B cell (primary cell): ENCODE measurements around the gene IFNLR1.

Experiments used
- EZH2 ChIP-seq: IDR thresholded peaks from 2 replicates; pipeline ENCODE4 v1.6.1; 2012; ENCODE audit warnings: borderline replicate concordance, low read depth, mild to moderate bottlenecking, moderate library complexity, low read length; ENCODE audit not compliant: insufficient read depth, poor library complexity, severe bottlenecking
- TF ChIP-seq, protein P1 (sequence below): fragments of 200-600 bp; IDR thresholded peaks from one replicate; pipeline ENCODE4 v1.8.0; 2022; ENCODE audit warnings: antibody characterized with exemption, mild to moderate bottlenecking

- TF ChIP-seq, protein P1, sequence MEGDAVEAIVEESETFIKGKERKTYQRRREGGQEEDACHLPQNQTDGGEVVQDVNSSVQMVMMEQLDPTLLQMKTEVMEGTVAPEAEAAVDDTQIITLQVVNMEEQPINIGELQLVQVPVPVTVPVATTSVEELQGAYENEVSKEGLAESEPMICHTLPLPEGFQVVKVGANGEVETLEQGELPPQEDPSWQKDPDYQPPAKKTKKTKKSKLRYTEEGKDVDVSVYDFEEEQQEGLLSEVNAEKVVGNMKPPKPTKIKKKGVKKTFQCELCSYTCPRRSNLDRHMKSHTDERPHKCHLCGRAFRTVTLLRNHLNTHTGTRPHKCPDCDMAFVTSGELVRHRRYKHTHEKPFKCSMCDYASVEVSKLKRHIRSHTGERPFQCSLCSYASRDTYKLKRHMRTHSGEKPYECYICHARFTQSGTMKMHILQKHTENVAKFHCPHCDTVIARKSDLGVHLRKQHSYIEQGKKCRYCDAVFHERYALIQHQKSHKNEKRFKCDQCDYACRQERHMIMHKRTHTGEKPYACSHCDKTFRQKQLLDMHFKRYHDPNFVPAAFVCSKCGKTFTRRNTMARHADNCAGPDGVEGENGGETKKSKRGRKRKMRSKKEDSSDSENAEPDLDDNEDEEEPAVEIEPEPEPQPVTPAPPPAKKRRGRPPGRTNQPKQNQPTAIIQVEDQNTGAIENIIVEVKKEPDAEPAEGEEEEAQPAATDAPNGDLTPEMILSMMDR = no peak
- no peak for TF ChIP-seq EZH2
These were observed 17.0 kb upstream of the IFNLR1 start for GRCh38 chr1:24204116-24204515.
